Upper lobe of left lung (tissue), 4 donors: Measurements from ENCODE around the gene CPEB3.

Experiments used
- CTCF ChIP-seq, 6 experiments: fragments of 450-650 bp in 4 of 6; fragments of 200-600 bp in 2 of 6; sonication (generic) in 2 of 6; IDR thresholded peaks; one replicate each; pipeline ENCODE4 v1.5.1; 2016 to 2019; ENCODE audit warnings: antibody characterized with exemption in 6 of 6
- POLR2AphosphoS5 ChIP-seq, 2 donors: sonication (generic); formaldehyde crosslinking; IDR thresholded peaks; one replicate each; pipeline ENCODE4 v1.5.1; 2017; ENCODE audit warnings: antibody characterized with exemption in 2 of 2

- TF ChIP-seq CTCF (IDR thresholded peaks at IDR 0.05) (no peak), POLR2AphosphoS5 (IDR thresholded peaks at IDR 0.05) (no peak)
Observed at GRCh38 chr10:92180399-92180798, 110.5 kb downstream of the CPEB3 start.
